GM18519 (cell line): ENCODE results near the gene GAK.
"Not testable (repeated sequence)": the region's sequence is repeated elsewhere in the genome, so short reads cannot be mapped to it uniquely, and the experiment has no call there.

Experiments
- ATAC-seq: cut with Tn5 transposase; IDR thresholded peaks from one replicate; pipeline ENCODE4 v1.9.1; 2021; ENCODE audit warnings: mild to moderate bottlenecking, moderate library complexity; ENCODE audit not compliant: unreplicated experiment, low FRiP score

The GAK gene

DNA sequence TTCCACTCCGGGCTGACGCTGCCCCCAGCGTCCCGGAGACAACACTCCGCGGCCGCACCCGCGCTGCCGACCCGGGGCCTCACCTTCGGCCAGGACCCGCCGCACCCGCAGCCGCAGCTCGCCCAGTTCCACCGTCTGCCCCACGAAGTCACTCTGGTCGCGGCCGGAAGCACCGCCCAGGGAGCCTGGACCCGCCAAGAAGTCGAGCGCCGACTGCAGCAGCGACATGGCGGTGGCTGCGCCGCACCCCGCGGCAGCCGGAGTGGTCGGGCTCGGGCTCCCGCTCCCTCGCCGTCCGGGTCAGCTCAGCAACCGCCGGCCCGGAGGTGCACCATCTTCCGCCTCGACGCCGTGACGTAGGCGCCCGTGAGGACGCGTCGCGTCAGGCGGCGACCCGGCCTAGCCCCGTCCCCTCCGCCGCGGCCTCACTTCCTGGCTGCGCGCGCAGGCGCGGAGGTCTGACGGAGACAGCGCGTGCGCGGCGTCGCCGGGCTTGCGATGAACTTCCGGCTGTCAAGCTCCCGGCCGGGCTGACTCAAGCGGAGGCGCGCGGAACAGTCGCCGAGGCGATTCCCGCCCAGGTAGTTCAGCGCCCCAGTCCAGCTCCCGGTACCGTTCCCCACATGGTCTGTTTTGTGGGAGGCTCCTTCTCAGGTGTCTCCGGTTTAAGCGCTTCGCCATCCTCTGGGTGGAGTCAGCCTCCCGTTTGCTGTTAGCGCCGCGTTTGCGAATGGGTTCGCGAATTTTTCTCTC lies at the start of gene GAK, which contains the start of gene TMEM175:
Gene GAK (minus strand): TSS at position 357 of the 753 bp plus-strand sequence. CDS start 129 bp downstream, at position 228.
Gene TMEM175 (plus strand): TSS at position 501 of the 753 bp plus-strand sequence. CDS start 15,280 bp downstream, outside the sequence.
- peak; percentile 87 for ATAC-seq

- no peak for ATAC-seq
These were observed 47.0 kb upstream of the GAK start for GRCh38 chr4:978957-979701.

DNA sequence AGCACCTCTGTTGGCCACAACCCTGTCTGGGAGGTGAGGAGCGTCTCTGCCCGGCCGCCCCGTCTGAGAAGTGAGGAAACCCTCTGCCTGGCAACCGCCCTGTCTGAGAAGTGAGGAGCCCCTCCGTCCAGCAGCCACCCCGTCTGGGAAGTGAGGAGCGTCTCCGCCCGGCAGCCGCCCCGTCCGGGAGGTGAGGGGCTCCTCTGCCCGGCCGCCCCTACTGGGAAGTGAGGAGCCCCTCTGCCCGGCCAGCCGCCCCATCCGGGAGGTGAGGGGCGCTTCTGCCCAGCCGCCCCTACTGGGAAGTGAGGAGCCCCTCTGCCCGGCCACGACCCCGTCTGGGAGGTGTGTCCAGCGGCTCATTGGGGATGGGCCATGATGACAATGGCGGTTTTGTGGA lies 43.9 kb upstream of the GAK start:
- not testable (repeated sequence) for ATAC-seq

DNA sequence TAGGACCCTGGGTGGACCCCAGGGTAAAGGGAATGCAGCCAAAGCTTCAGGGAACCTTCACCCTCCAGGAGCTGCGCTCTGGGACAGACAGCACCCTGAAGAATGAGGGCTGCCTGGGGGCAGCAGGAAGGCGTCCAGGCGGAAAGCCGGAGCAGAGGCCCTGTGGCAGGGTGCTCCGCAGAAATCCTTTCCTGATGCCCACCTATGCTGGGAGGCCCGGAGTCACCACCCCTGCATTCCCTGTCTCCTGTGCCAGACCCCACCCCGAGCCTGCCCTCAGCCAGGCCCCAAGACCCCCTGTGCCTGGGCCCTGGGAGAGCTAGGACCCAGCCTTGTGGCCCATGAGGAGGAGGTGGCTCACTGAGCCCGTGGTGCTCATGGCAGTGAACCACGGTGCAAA lies 42.6 kb upstream of the GAK start:
- no peak for ATAC-seq

DNA sequence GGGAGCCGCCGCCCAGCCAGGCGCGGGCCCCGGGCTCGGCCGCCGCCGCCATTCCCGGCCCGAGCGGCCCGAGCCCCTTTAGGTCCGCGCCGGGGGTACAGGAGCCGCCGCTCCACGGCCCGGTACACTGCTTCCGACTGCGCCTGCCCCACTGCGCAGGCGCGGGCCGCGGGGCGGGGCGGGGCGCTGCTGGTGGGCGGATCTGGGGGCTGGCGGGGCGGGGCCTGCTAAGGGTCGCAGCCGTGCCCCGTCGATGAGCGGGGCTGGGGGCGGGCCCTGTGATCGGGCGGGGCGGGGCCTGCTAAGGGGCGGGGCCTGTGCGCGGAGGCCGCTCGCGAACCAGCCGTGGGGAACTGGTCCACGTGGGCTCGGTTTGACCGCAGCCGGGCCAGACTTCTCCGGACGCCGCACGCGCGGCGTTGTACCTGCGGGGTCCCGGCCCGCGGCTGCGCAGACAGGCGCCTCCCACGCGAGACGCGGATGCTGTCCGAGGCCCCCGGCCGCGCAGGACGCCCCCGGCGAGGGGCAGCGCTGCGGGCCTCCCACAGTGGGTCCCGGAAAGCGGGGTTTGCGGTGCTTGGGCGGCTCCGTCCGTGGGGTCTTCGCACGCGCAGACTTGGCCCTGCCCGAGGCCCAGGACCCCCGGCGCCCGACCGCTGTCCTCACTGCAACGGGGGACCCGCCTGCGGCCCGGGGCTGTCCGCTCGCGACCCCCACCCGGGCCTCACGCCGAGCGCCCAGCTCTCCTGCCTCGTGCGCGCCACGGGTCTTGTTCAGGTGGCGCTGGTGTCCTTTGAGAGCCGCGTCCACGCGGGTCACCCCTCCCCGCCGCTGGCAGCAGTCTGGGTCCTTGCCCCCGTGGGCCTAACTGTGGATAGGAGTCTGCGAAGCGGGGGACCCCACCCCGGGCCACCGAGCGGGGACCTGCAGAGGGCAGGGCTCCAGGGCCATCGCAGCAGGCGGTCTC lies 41.6 kb upstream of the GAK start, which contains the start of gene DGKQ:
Gene DGKQ (minus strand): TSS at position 139 of the 967 bp plus-strand sequence. CDS start 87 bp downstream, at position 52.
- ATAC-seq, result no peak

- no peak for ATAC-seq
These were observed 40.7 kb upstream of the GAK start for GRCh38 chr4:972651-973424.

GRCh38 chr4:971666-972500 lies 39.8 kb upstream of the GAK start:
- ATAC-seq, result no peak

GRCh38 chr4:970854-971520 lies 38.9 kb upstream of the GAK start:
- ATAC-seq, result no peak

GRCh38 chr4:970046-970745 lies 38.1 kb upstream of the GAK start:
- ATAC-seq, result no peak

DNA sequence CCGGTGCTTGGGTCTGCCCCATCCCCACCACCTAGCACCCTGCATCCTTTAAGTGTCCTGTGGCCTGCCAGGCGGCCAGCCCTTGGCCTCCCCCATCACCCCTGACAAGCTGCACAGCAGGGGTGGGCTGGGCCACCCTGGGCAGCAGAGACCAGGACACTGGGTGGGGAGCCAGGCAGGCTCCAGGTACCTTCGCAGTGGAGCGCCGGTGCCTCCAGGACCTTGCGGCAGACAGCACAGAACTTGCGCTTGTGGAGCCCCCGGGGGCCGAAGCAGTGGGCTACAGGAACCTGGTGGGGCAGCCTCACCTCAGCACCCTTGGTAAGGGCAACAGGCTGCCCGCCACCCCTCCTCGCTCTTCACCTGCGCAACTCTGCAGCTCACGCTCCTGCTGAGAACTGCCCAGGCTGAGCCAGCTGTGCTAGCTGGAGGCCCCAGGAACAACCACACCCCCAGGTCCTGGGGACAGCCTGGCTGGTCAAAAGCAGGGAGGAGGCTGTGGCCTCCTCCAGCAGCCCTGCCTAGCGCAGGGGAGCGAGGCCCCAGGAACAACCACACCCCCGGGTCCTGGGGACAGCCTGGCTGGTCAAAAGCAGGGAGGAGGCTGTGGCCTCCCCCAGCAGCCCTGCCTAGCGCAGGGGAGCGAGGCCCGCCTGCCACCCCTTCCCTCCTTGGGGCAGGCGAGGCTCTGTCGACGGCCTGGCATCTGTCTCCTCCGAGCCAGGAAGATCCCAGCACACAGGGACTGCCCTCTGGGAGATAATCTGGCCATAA lies 36.7 kb upstream of the GAK start:
- no peak for ATAC-seq

- ATAC-seq, result no peak
These were observed 36.1 kb upstream of the GAK start for GRCh38 chr4:968221-968620.

DNA sequence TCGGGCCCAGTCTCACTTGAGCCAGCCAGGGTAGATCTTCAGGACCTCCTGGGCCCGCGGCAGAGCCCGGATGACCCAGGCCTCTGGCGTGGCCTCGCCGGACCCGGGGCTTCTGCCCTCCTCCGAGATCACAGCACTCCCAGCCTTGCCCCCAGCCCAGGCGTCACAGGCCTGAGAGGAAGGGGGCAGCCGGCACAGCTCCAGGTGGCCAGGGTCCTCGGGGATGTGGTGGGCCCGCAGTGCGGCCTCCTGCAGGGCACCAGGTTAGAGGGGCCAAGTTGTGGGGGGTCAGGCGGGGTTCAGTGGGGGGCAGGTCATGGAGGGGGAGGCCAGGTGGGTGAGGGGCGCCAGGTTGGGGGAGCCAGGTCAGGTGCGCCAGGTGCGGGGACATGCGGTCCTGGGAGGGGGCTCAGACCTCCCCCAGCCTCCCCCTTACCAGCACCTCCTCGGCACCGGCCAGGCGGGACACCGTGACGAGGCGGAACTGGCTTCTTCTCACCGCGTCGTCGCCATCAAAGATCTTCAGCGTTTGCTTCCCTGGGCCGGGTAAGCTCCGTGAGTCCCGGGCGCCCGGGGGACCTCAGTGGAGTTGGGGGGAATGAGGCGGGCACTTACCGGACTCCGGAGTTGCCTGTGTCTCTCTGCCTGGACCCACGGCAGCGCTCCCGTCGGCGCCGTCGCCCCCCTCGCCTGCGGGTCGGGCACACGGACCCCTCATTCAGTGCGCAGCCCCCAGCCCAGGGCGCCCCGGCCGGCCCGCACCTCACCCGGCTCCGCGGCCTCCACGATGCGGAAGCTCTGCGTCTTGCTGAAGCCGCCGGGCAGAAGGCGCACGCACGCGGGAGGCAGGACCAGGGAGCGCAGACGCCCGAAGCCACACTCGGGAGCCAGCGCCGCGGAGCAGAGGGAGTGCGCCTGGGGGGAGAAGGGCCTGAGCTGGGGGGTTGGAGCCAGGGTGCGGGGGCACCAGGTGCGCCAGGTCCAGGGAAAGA lies 35.3 kb upstream of the GAK start:
- ATAC-seq, result no peak

DNA sequence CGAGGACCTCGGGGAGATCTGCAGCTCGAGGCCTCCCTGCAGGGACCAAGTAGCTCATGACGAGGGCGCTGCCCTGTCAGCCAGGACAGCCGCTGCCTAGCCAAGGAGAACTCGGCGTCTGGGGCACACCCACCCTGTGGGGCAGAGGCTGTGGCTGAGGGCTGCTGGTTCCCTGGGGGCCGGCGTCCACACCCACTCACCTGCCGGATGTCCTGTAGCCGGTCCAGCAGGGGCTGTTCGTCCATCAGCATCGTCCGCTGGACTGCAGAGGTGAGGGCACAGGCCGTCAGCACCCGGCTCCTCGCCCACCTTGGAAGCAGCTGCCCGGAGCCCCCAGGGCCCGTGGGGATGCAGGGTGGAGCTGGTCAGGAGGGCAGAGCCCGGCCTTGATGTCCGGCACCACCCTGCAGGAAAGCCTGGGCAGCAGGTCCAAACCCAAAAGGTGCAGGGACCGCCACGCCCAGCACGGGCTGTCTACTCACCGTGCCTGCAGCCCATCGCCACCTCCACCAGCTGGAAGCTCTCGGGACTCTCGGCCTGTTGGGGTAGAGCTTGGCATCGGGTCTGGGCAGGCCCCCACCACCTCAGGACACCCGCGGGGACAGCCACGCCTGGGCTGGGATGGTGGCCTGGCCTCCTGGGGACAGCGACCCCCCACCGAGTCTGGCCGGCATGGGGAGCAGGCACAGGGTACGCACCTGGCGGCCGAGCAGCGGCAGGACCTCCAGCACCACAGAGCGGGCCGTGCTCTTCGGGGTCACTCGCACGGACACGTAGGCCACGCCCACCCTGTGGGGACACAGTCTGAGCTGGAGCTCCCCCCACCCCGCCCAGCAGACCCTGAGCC lies 34.4 kb upstream of the GAK start:
- ATAC-seq, result no peak

GRCh38 chr4:965766-966134 lies 33.6 kb upstream of the GAK start:
- ATAC-seq, result no peak
